Stimulated activated CD4-positive, alpha-beta T cell treated with anti-CD3 and anti-CD28 coated beads, Interleukin-12 subunit alpha, Interleukin-12 subunit beta, amount 100 ng/mL, for 48 hours (primary cell): ENCODE measurements around the gene PCDHGC5.

Source experiments
- DNase-seq, 3 donors: peaks; one replicate each; pipeline ENCODE4 v3.0.0-alpha.2; 2020; ENCODE audit warnings: low read depth in 2 of 3, low spot score in 1 of 3

The PCDHGC5 gene

GRCh38 chr5:141488591-141489561, at the start of gene PCDHGC5:
Gene PCDHGC5, plus strand, starts transcription at chr5:141489081. Its CDS starts 160 bp downstream, at chr5:141489241.
- DNase-seq = no peak

- no peak for DNase-seq
These were observed 49.3 kb upstream of the PCDHGC5 start for GRCh38 chr5:141439411-141440141.

- no peak for DNase-seq
These were observed 48.5 kb upstream of the PCDHGC5 start for GRCh38 chr5:141440341-141440740.

- no peak for DNase-seq
These were observed 47.2 kb upstream of the PCDHGC5 start for GRCh38 chr5:141441571-141442170.

GRCh38 chr5:141465351-141465750, 23.5 kb upstream of the PCDHGC5 start:
- DNase-seq = no peak

- peak; percentile 35 to 45 (median 36) for DNase-seq
These were observed 13.2 kb upstream of the PCDHGC5 start, which contains the start of gene PCDHGC3 for GRCh38 chr5:141475625-141476131. Gene PCDHGC3, plus strand, starts transcription at chr5:141475966. Its CDS starts 151 bp downstream, at chr5:141476117.

GRCh38 chr5:141476132-141476911, 12.6 kb upstream of the PCDHGC5 start:
- no peak for DNase-seq

- DNase-seq = no peak
These were observed 11.8 kb upstream of the PCDHGC5 start for GRCh38 chr5:141477044-141477575.

- DNase-seq = no peak
These were observed 11.1 kb upstream of the PCDHGC5 start for GRCh38 chr5:141477815-141478214.

GRCh38 chr5:141478321-141478945, 10.4 kb upstream of the PCDHGC5 start:
- DNase-seq = no peak

- no peak for DNase-seq
These were observed 9.1 kb upstream of the PCDHGC5 start for GRCh38 chr5:141479776-141480175.

- DNase-seq = no peak
These were observed 5.0 kb upstream of the PCDHGC5 start for GRCh38 chr5:141483902-141484301.

GRCh38 chr5:141484310-141484640, 4.6 kb upstream of the PCDHGC5 start:
- no peak for DNase-seq

GRCh38 chr5:141484641-141485311, 4.1 kb upstream of the PCDHGC5 start, which contains the start of gene PCDHGC4:
Gene PCDHGC4, plus strand, starts transcription at chr5:141485030. Its CDS starts 144 bp downstream, at chr5:141485174.
- no peak for DNase-seq

- DNase-seq = no peak
These were observed 3.4 kb upstream of the PCDHGC5 start for GRCh38 chr5:141485321-141486055.

GRCh38 chr5:141486091-141486490, 2.8 kb upstream of the PCDHGC5 start:
- no peak for DNase-seq

- no peak for DNase-seq
These were observed 1.8 kb upstream of the PCDHGC5 start for GRCh38 chr5:141487131-141487530.

- no peak for DNase-seq
These were observed 960 bp downstream of the PCDHGC5 start for GRCh38 chr5:141489841-141490240.

GRCh38 chr5:141490271-141490670, 1.4 kb downstream of the PCDHGC5 start:
- no peak for DNase-seq
